Ascending aorta (tissue), 2 donors: ENCODE measurements around the gene OGFOD2. TPM values are rescaled to one million over a fixed set of nuclear protein-coding genes. Genes with fewer than 3 reads are reported as not detected.

Source experiments
- DNase-seq, 2 donors: peaks; one replicate each; pipeline ENCODE4 v3.0.0-alpha.2; 2019; ENCODE audit warnings: low spot score in 2 of 2
- H3K27ac ChIP-seq, 2 donors: fragments of 200-600 bp; sonication (generic); one replicate each; pipeline ENCODE4 v1.5.1; 2016 to 2017; ENCODE audit warnings: mild to moderate bottlenecking in 1 of 2
- H3K27me3 ChIP-seq: fragments of 200-600 bp; sonication (generic); one replicate; pipeline ENCODE4 v1.5.1; 2017
- H3K36me3 ChIP-seq, 2 donors: fragments of 200-600 bp; sonication (generic); one replicate each; pipeline ENCODE4 v1.5.1; 2016
- H3K4me1 ChIP-seq, 2 donors: fragments of 200-600 bp; sonication (generic); one replicate each; pipeline ENCODE4 v1.5.1; 2016 to 2017; ENCODE audit warnings: mild to moderate bottlenecking in 1 of 2
- H3K4me3 ChIP-seq, 2 donors: fragments of 200-600 bp; sonication (generic); one replicate each; pipeline ENCODE4 v1.5.1; 2016 to 2017; ENCODE audit warnings: mild to moderate bottlenecking in 1 of 2
- H3K9me3 ChIP-seq, 2 donors: fragments of 200-600 bp; sonication (generic); one replicate each; pipeline ENCODE4 v1.5.1; 2016
- CTCF ChIP-seq, 3 experiments: fragments of 200-600 bp in 2 of 3; fragments of 450-650 bp in 1 of 3; sonication (generic) in 2 of 3; IDR thresholded peaks; one replicate each; pipeline ENCODE4 v1.5.1; 2016 to 2019; ENCODE audit warnings: antibody characterized with exemption in 3 of 3, mild to moderate bottlenecking in 1 of 3, moderate library complexity in 1 of 3
- intact Hi-C: fragments of 100-400 bp; cut with DNase I; formaldehyde crosslinking; loops from one replicate; pipeline ENCODE4 v1.15.1; 2023
- total RNA-seq: library from RNA; depleted of rRNA; stranded (reverse); fragments of >200 nt; gene quantifications from one replicate; pipeline ENCODE4 v1.1.0, GENCODE V29; 2016

The OGFOD2 gene
- total RNA-seq, 1 donor from 2014 or later: 19.6 TPM

GRCh38 chr12:122948605-122949004, 26.4 kb upstream of the OGFOD2 start:
- H3K4me3 ChIP-seq: no peak overlapping the region
- H3K27me3 ChIP-seq: no peaks in the 10 kb centered on the region
- H3K36me3 ChIP-seq: no peaks in the 10 kb centered on the region
- no peak for DNase-seq
- intact Hi-C loops: no loop called here
- peaks cover 0 to 13% of the 10 kb centered on the region in 2 donors for H3K4me1 ChIP-seq
- H3K9me3 ChIP-seq: no peaks in the 10 kb centered on the region
- no peak overlapping the region for H3K27ac ChIP-seq
- no peak for TF ChIP-seq CTCF (IDR thresholded peaks at IDR 0.05)

GRCh38 chr12:122949405-122949804, 25.6 kb upstream of the OGFOD2 start:
- Histone ChIP-seq H3K27ac (no peak overlapping the region), H3K9me3 (no peaks in the 10 kb centered on the region), H3K4me3 (no peak overlapping the region), H3K27me3 (no peaks in the 10 kb centered on the region), H3K36me3 (no peaks in the 10 kb centered on the region), H3K4me1 (peaks cover 0 to 13% of the 10 kb centered on the region in 2 donors)
- no peak for DNase-seq
- intact Hi-C loops: no loop called here
- TF ChIP-seq CTCF (IDR thresholded peaks at IDR 0.05): no peak

GRCh38 chr12:122949816-122950675, 25.0 kb upstream of the OGFOD2 start:
- Histone ChIP-seq H3K27me3 (no peaks in the 10 kb centered on the region), H3K4me3 (no peak overlapping the region), H3K9me3 (no peaks in the 10 kb centered on the region), H3K36me3 (no peaks in the 10 kb centered on the region), H3K27ac (no peak overlapping the region), H3K4me1 (peaks cover 0 to 13% of the 10 kb centered on the region in 2 donors)
- no peak for DNase-seq
- no peak for TF ChIP-seq CTCF (IDR thresholded peaks at IDR 0.05)
- intact Hi-C loops: loop anchor here (10.0 kb wide), 1 partner anchor 315 kb away; no protein-coding TSS in a partner anchor

GRCh38 chr12:122951406-122951805, 23.6 kb upstream of the OGFOD2 start:
- Histone ChIP-seq H3K9me3 (no peaks in the 10 kb centered on the region), H3K4me1 (peaks cover 0 to 11% of the 10 kb centered on the region in 2 donors), H3K4me3 (no peak overlapping the region), H3K27me3 (no peaks in the 10 kb centered on the region), H3K36me3 (no peaks in the 10 kb centered on the region), H3K27ac (no peak overlapping the region)
- TF ChIP-seq CTCF (IDR thresholded peaks at IDR 0.05): no peak
- DNase-seq: no peak
- intact Hi-C loops: loop anchor here (10.0 kb wide), 1 partner anchor 317 kb away; no protein-coding TSS in a partner anchor

GRCh38 chr12:122951979-122952892, 22.8 kb upstream of the OGFOD2 start:
- intact Hi-C loops: loop anchor here (1.0 to 10.0 kb wide), 3 partner anchors 92 to 317 kb away; no protein-coding TSS in a partner anchor
- peak in 1 of 2 donors; percentile 87 for DNase-seq
- no peaks in the 10 kb centered on the region for H3K27me3 ChIP-seq
- no peaks in the 10 kb centered on the region for H3K36me3 ChIP-seq
- H3K4me1 ChIP-seq: peaks cover 0 to 3% of the 10 kb centered on the region in 2 donors
- no peak overlapping the region for H3K27ac ChIP-seq
- H3K9me3 ChIP-seq: no peaks in the 10 kb centered on the region
- TF ChIP-seq CTCF (IDR thresholded peaks at IDR 0.05): peak; percentile 83 to 93 (median 89)
- H3K4me3 ChIP-seq: no peak overlapping the region
